ENCODE data around the gene ABCC6. TPM values are rescaled to one million over a fixed set of nuclear protein-coding genes. Genes with fewer than 3 reads are reported as not detected.
A peak's percentile ranks its signal among the peaks of the same experiment; 100 is the strongest.
"Not testable (repeated sequence)": the region's sequence is repeated elsewhere in the genome, so short reads cannot be mapped to it uniquely, and the experiment has no call there.

ABCC6 gene
- total RNA-seq, 1 experiment from 2014 or later, result 0.73 TPM

DNA sequence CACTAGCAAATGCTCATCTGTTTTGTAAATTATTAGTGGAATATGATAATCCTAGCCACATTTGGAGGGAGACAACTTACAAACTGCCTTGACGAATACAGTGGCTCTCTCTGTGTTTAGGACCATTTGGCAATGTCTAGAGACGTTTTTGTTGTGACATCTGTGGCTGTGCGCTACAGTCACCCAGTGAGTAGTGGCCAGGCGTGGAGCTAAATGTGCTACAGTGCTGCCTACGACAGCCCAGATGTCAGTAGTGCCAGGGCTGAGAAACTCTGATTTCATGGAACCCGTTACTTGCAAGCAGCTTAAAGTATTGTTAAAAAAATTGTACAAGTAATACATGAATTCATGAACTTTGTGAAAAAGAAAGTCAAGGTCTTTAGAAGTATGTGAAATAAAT is 13.8 kb upstream of the ABCC6 start:
- H4K20me1 ChIP-seq (ENCODE audit: low read length); intact Hi-C loops (cut with micrococcal nuclease); H3K36me3 ChIP-seq (ENCODE audit: low read depth, low read length); ATAC-seq; POLR2A ChIA-PET (ENCODE audit: unreplicated experiment); H2AFZ ChIP-seq (ENCODE audit: low read length); H3K4me2 ChIP-seq (ENCODE audit: low read length); H3K9me2 ChIP-seq (replicated peaks; ENCODE audit: low read length); H3K27ac ChIP-seq (ENCODE audit: low read length); H3K4me1 ChIP-seq (ENCODE audit: insufficient read depth, low read length); H3K9me3 ChIP-seq (ENCODE audit: low read length); H3K79me2 ChIP-seq (ENCODE audit: low read length); H3F3A ChIP-seq (ENCODE audit: low read length, unreplicated experiment); DNase-seq; H3K27me3 ChIP-seq (ENCODE audit: low read length); H3K4me3 ChIP-seq (ENCODE audit: low read length); H3K9ac ChIP-seq (ENCODE audit: low read length); CTCF ChIA-PET; BruUV-seq (replicated peaks): not testable (repeated sequence)

DNA sequence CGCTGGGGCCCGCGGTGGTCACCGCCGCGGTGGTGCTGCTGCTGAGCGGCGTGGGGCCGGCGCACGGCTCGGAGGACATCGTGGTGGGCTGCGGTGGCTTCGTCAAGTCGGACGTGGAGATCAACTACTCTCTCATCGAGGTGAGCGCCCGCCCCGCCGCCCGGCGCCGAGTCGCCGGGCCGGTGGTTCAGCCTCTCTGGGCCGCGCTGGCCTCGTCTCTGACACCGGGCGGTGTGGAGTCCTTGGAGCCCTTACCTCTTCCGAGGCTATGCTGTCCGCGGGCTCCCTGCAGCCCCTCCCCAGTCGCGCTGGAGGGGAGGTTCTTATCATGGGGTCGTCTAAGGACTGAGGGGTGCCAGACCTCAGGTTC is 9.4 kb upstream of the ABCC6 start:
- POLR2A ChIA-PET (ENCODE audit: unreplicated experiment); H3K27me3 ChIP-seq (ENCODE audit: low read length); H4K20me1 ChIP-seq (ENCODE audit: low read length); H3K36me3 ChIP-seq (ENCODE audit: low read depth, low read length); H3K9ac ChIP-seq (ENCODE audit: low read length); H3K4me2 ChIP-seq (ENCODE audit: low read length); H3K79me2 ChIP-seq (ENCODE audit: low read length); DNase-seq; H2AFZ ChIP-seq (ENCODE audit: low read length); H3K4me3 ChIP-seq (ENCODE audit: low read length); H3K27ac ChIP-seq (ENCODE audit: low read length); CTCF ChIA-PET; BruUV-seq (replicated peaks); intact Hi-C loops (cut with micrococcal nuclease); H3F3A ChIP-seq (ENCODE audit: low read length, unreplicated experiment); H3K9me2 ChIP-seq (replicated peaks; ENCODE audit: low read length); H3K4me1 ChIP-seq (ENCODE audit: insufficient read depth, low read length); H3K9me3 ChIP-seq (ENCODE audit: low read length): not testable (repeated sequence)
- ATAC-seq, result peak; percentile 63

DNA sequence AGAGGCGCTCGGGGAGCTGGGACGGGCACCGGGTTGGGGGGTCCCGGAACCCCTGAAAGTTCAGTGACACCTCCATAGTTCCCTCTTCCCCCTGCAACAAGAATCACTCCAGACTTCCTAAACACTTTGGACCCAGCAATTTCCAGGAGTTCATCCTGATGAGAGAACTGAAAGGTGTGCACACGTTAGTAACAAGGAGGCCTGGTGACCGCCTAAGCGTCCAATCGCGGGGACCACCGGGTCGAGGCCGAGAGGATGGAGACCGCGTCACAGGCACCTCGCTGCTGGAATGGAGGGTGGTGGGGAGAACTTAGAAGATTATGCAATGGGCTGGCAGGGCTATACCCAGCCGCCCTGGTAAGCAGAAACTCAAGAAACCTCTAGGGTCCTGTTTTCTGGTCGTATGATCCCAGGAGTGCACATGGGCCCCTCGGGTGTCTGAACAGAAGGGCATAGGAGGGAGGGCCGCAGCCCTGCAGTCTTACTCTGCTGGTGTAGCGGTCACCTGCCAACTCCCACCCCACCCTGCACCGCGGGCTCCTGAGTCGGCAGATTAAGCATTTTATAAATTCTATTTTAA is 458 bp upstream of the ABCC6 start:
- H2AFZ ChIP-seq (ENCODE audit: low read length); DNase-seq; CTCF ChIA-PET; H3F3A ChIP-seq (ENCODE audit: low read length, unreplicated experiment); H3K27me3 ChIP-seq (ENCODE audit: low read length); ATAC-seq; H3K4me2 ChIP-seq (ENCODE audit: low read length); H3K79me2 ChIP-seq (ENCODE audit: low read length); POLR2A ChIA-PET (ENCODE audit: unreplicated experiment); intact Hi-C loops (cut with micrococcal nuclease); H3K9me2 ChIP-seq (replicated peaks; ENCODE audit: low read length); H4K20me1 ChIP-seq (ENCODE audit: low read length); H3K4me3 ChIP-seq (ENCODE audit: low read length); H3K4me1 ChIP-seq (ENCODE audit: insufficient read depth, low read length); H3K36me3 ChIP-seq (ENCODE audit: low read depth, low read length); BruUV-seq (replicated peaks); H3K9me3 ChIP-seq (ENCODE audit: low read length); H3K27ac ChIP-seq (ENCODE audit: low read length); H3K9ac ChIP-seq (ENCODE audit: low read length): not testable (repeated sequence)

DNA sequence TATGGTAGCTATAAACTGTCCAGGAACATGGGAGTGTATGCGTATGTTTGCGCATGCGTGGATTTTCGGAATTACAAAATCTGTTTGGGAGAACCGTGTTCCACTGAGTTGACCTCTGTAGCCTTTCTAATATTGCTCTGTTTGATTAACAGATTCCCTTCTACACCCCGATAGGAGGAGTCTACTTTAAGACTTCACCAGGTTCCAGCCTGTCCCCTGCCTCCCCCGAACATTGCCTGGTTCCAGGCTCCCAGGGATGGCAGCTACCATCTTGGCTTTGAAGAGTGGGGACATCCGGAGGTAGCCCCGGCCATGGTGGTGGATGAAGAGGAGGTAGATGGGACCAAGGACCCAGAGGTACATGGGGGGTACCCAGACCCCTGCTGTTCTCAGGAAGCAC is 1.9 kb downstream of the ABCC6 start:
- H3K9me3 ChIP-seq (ENCODE audit: low read length); H3K27me3 ChIP-seq (ENCODE audit: low read length); H3F3A ChIP-seq (ENCODE audit: low read length, unreplicated experiment); H3K27ac ChIP-seq (ENCODE audit: low read length); POLR2A ChIA-PET (ENCODE audit: unreplicated experiment); CTCF ChIA-PET; H3K4me2 ChIP-seq (ENCODE audit: low read length); H3K36me3 ChIP-seq (ENCODE audit: low read depth, low read length); H3K9ac ChIP-seq (ENCODE audit: low read length); H3K9me2 ChIP-seq (replicated peaks; ENCODE audit: low read length); H3K4me1 ChIP-seq (ENCODE audit: insufficient read depth, low read length); H4K20me1 ChIP-seq (ENCODE audit: low read length); H3K4me3 ChIP-seq (ENCODE audit: low read length); intact Hi-C loops (cut with micrococcal nuclease); H2AFZ ChIP-seq (ENCODE audit: low read length); BruUV-seq (replicated peaks); DNase-seq; H3K79me2 ChIP-seq (ENCODE audit: low read length); ATAC-seq: not testable (repeated sequence)

DNA sequence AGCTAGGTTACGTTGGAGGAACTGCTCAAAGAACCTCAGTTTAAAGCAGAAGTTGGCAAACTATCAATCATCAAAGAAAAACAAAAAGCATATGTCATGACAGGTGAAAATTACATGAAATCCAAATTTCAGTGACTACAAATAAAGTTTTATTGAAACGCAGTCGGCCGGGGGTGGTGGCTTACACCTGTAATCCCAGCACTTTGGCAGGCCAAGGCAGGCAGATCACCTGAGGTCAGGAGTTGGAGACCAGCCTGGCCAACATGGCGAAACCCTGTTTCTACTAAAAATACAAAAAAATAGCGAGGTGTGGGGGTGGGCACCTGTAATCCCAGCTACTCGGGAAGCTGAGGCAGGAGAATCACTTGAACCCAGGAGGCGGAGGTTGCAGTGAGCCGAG is 2.8 kb downstream of the ABCC6 start:
- ATAC-seq; H3K27me3 ChIP-seq (ENCODE audit: low read length): not testable (repeated sequence)

DNA sequence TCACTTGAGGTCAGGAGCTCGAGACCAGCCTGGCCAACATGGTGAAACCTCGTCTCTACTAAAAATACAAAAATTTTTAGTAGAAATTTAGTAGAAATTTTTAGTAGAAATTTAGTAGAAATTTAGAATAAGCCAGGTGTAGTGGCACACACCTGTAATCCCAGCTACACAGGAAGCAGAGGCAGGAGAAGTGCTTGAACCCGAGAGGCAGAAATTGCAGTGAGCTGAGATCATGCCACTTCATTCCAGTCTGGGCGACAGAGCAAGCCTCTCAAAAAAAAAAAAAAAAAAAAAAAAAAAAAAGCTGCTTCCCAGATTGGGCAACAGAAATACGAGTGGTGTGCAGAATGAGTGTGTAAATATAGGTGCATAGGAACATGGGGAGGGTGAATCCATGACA is 4.5 kb downstream of the ABCC6 start:
- H3K79me2 ChIP-seq (ENCODE audit: low read length); H4K20me1 ChIP-seq (ENCODE audit: low read length); DNase-seq; ATAC-seq; H3K27ac ChIP-seq (ENCODE audit: low read length); H3K4me1 ChIP-seq (ENCODE audit: insufficient read depth, low read length); H3K36me3 ChIP-seq (ENCODE audit: low read depth, low read length); H2AFZ ChIP-seq (ENCODE audit: low read length); H3K27me3 ChIP-seq (ENCODE audit: low read length); BruUV-seq (replicated peaks); H3K9me3 ChIP-seq (ENCODE audit: low read length); H3K9me2 ChIP-seq (replicated peaks; ENCODE audit: low read length); H3K4me2 ChIP-seq (ENCODE audit: low read length); H3K9ac ChIP-seq (ENCODE audit: low read length); H3K4me3 ChIP-seq (ENCODE audit: low read length); POLR2A ChIA-PET (ENCODE audit: unreplicated experiment); H3F3A ChIP-seq (ENCODE audit: low read length, unreplicated experiment); CTCF ChIA-PET; intact Hi-C loops (cut with micrococcal nuclease): not testable (repeated sequence)

More for the DNA sequence above, 2.8 kb downstream of the ABCC6 start:
- H3K9me2 ChIP-seq (replicated peaks; ENCODE audit: low read length); H3K4me3 ChIP-seq (ENCODE audit: low read length); H2AFZ ChIP-seq (ENCODE audit: low read length); H3K4me1 ChIP-seq (ENCODE audit: insufficient read depth, low read length); H3K36me3 ChIP-seq (ENCODE audit: low read depth, low read length); H3K79me2 ChIP-seq (ENCODE audit: low read length); H3K27ac ChIP-seq (ENCODE audit: low read length); H4K20me1 ChIP-seq (ENCODE audit: low read length); H3F3A ChIP-seq (ENCODE audit: low read length, unreplicated experiment); CTCF ChIA-PET; intact Hi-C loops (cut with micrococcal nuclease); H3K9me3 ChIP-seq (ENCODE audit: low read length); DNase-seq; BruUV-seq (replicated peaks); H3K4me2 ChIP-seq (ENCODE audit: low read length); H3K9ac ChIP-seq (ENCODE audit: low read length); POLR2A ChIA-PET (ENCODE audit: unreplicated experiment): not testable (repeated sequence)

DNA sequence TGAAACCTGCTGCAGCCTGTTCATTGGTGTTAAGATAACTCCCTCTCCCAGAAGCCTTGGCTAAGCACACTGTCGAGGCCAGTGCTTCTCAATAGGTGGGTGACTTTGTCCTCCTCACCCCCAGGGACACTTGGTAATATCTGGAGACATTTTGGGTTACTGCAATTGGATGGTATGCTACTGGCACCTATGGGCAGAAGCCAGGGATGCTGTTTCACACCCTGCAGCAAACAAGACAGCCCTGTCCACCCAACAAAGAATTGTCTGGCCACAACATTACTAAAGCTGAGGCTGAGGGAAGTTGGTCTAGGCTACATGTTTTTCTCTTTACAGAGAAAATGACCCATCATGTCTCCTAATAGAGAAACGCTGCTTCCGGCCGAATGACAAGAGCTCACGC is 4.9 kb downstream of the ABCC6 start:
- DNase-seq; H2AFZ ChIP-seq (ENCODE audit: low read length); CTCF ChIA-PET; H3K27me3 ChIP-seq (ENCODE audit: low read length); H3K9me3 ChIP-seq (ENCODE audit: low read length); H3F3A ChIP-seq (ENCODE audit: low read length, unreplicated experiment); H3K9ac ChIP-seq (ENCODE audit: low read length); H3K4me3 ChIP-seq (ENCODE audit: low read length); H3K36me3 ChIP-seq (ENCODE audit: low read depth, low read length); H4K20me1 ChIP-seq (ENCODE audit: low read length); H3K4me1 ChIP-seq (ENCODE audit: insufficient read depth, low read length); H3K9me2 ChIP-seq (replicated peaks; ENCODE audit: low read length); BruUV-seq (replicated peaks); H3K4me2 ChIP-seq (ENCODE audit: low read length); POLR2A ChIA-PET (ENCODE audit: unreplicated experiment); H3K27ac ChIP-seq (ENCODE audit: low read length); intact Hi-C loops (cut with micrococcal nuclease); H3K79me2 ChIP-seq (ENCODE audit: low read length): not testable (repeated sequence)
- peak; percentile 56 for ATAC-seq

Measured in PC-3 (cell line).